Common myeloid progenitor, CD34-positive (primary cell): ENCODE data around the gene ALCAM.

Source experiments
- CTCF ChIA-PET: fragments of 350-600 bp; sonication (Branson Sonifier 250); formaldehyde crosslinking; loops from one replicate; lab custom pipeline; 2021; ENCODE audit warnings: antibody characterized with exemption; lab: Charles Lee
- POLR2A ChIA-PET: fragments of 350-600 bp; sonication (Branson Sonifier 250); formaldehyde crosslinking; loops from one replicate; lab custom pipeline; 2021; ENCODE audit warnings: antibody characterized with exemption; lab: Charles Lee
- DNase-seq, 3 donors: peaks; one replicate each; pipeline versions ENCODE4 v3.0.0 to v3.0.0-alpha.2; 2013
- H3K27ac ChIP-seq, 2 experiments: 1 replicate in 1 of 2; 2 replicates in 1 of 2; pipeline ENCODE4 v1.7.0; 2013; ENCODE audit warnings: inconsistent platforms in 2 of 2, low read length in 2 of 2, mild to moderate bottlenecking in 2 of 2, low read depth in 1 of 2, moderate library complexity in 1 of 2; ENCODE audit not compliant: severe bottlenecking in 2 of 2, insufficient read depth in 1 of 2, poor library complexity in 1 of 2
- H3K27me3 ChIP-seq, 5 experiments: replicated peaks in 2 of 5; 1 replicate in 3 of 5; 2 replicates in 2 of 5; pipeline versions ENCODE4 v1.6.1 to v1.7.0; 2013; ENCODE audit warnings: low read length in 4 of 5, mild to moderate bottlenecking in 2 of 5, moderate library complexity in 2 of 5, inconsistent platforms in 1 of 5; ENCODE audit not compliant: insufficient read depth in 5 of 5, control insufficient read depth in 4 of 5
- H3K36me3 ChIP-seq, 4 experiments: 1 replicate in 2 of 4; 2 replicates in 2 of 4; pipeline versions ENCODE4 v1.6.1 to v1.7.0; 2013; ENCODE audit warnings: low read length in 3 of 4, control low read depth in 1 of 4, mild to moderate bottlenecking in 1 of 4; ENCODE audit not compliant: control insufficient read depth in 4 of 4, insufficient read depth in 4 of 4
- H3K4me1 ChIP-seq, 4 experiments: 1 replicate in 3 of 4; 2 replicates in 1 of 4; pipeline versions ENCODE4 v1.6.1 to v1.7.1; 2013; ENCODE audit warnings: low read length in 3 of 4, mild to moderate bottlenecking in 3 of 4, control low read depth in 1 of 4, inconsistent platforms in 1 of 4, moderate library complexity in 1 of 4; ENCODE audit not compliant: control insufficient read depth in 4 of 4, insufficient read depth in 4 of 4; ENCODE audit errors: control extremely low read depth in 1 of 4
- H3K4me3 ChIP-seq, 7 experiments: 1 replicate in 4 of 7; 2 replicates in 3 of 7; pipeline versions ENCODE4 v1.5.1 to v1.7.0; 2013; ENCODE audit warnings: mild to moderate bottlenecking in 7 of 7, low read length in 6 of 7, moderate library complexity in 6 of 7, inconsistent platforms in 2 of 7, low read depth in 2 of 7, control low read depth in 1 of 7; ENCODE audit not compliant: insufficient read depth in 4 of 7, control insufficient read depth in 1 of 7; ENCODE audit errors: extremely low read depth in 1 of 7
- H3K9me3 ChIP-seq, 5 experiments: 1 replicate in 4 of 5; 2 replicates in 1 of 5; pipeline versions ENCODE4 v1.6.1 to v1.7.1; 2013; ENCODE audit warnings: low read length in 4 of 5, mild to moderate bottlenecking in 2 of 5, inconsistent platforms in 1 of 5, low read depth in 1 of 5, moderate library complexity in 1 of 5; ENCODE audit not compliant: control insufficient read depth in 4 of 5, insufficient read depth in 2 of 5; ENCODE audit errors: control extremely low read depth in 1 of 5
- WGBS: methylation state at CpG from one replicate; pipeline ENCODE4 v1.1.5; 2013; ENCODE audit not compliant: insufficient coverage; 5-methylcytosine and 5-hydroxymethylcytosine counted together

ALCAM gene

GRCh38 chr3:105409364-105409763 is 42.7 kb downstream of the ALCAM start:
- WGBS, result no CpG with 5 or more reads among the region's 2 CpGs
- Histone ChIP-seq H3K36me3 (no peaks in the 10 kb centered on the region), H3K27me3 (no peaks in the 10 kb centered on the region), H3K27ac (no peak overlapping the region), H3K4me1 (no peaks in the 10 kb centered on the region), H3K4me3 (no peak overlapping the region), H3K9me3 (peaks cover 0 to under 1% (median 0%) of the 10 kb centered on the region in 5 experiments)
- POLR2A ChIA-PET, result no interaction called here
- DNase-seq, result no peak
- CTCF ChIA-PET, result no interaction called here

GRCh38 chr3:105413343-105413887 is 46.7 kb downstream of the ALCAM start:
- Histone ChIP-seq H3K27ac (no peak overlapping the region), H3K27me3 (no peaks in the 10 kb centered on the region), H3K9me3 (no peaks in the 10 kb centered on the region), H3K4me1 (peaks cover 0 to 16% (median 4%) of the 10 kb centered on the region in 4 experiments), H3K4me3 (no peak overlapping the region), H3K36me3 (no peaks in the 10 kb centered on the region)
- WGBS, result no CpG with 5 or more reads among the region's 1 CpG
- DNase-seq, result no peak
- POLR2A ChIA-PET, result no interaction called here
- CTCF ChIA-PET, result no interaction called here

DNA sequence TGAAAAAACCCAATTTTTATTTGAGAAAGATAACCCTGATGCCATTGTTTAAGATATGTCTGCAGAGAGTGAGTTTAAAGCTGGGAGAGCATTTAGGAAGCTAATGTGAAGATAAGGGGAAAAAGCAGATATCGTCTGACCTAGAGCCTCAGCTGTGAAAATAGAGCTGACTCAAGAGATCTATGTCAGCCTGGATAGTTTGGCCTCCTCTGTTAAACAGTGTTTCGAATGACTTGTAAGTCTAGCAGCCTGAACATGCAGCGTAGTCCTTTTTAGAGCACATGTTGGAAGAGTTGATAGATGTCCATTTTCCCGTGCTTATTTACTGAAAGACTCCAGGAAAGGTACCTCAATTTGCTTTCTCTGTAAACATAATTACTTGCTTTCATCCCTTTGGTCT is 48.1 kb downstream of the ALCAM start:
- no peak overlapping the region for H3K4me3 ChIP-seq
- CTCF ChIA-PET, result no interaction called here
- H3K9me3 ChIP-seq, result peaks cover 0 to 4% (median 0%) of the 10 kb centered on the region in 5 experiments
- POLR2A ChIA-PET, result no interaction called here
- DNase-seq, result no peak
- H3K36me3 ChIP-seq, result peaks cover 0 to 2% (median 0%) of the 10 kb centered on the region in 4 experiments
- peaks cover 0 to 17% (median 4%) of the 10 kb centered on the region in 4 experiments for H3K4me1 ChIP-seq
- H3K27me3 ChIP-seq, result no peaks in the 10 kb centered on the region
- no peak overlapping the region for H3K27ac ChIP-seq
- 87% methylated on average over 4 of the region's 4 CpGs for WGBS

GRCh38 chr3:105415951-105416350 is 49.2 kb downstream of the ALCAM start:
- Histone ChIP-seq H3K36me3 (peaks cover 0 to 2% (median 0%) of the 10 kb centered on the region in 4 experiments), H3K9me3 (peaks cover 0 to 4% (median 0%) of the 10 kb centered on the region in 5 experiments), H3K27ac (no peak overlapping the region), H3K4me1 (peaks cover 0 to 17% (median 4%) of the 10 kb centered on the region in 4 experiments), H3K27me3 (no peaks in the 10 kb centered on the region), H3K4me3 (no peak overlapping the region)
- no peak for DNase-seq
- WGBS, result 100% methylated on average over 1 of the region's 1 CpG
- CTCF ChIA-PET, result interaction anchor here (1.0 kb wide), 1 partner anchor 22 kb away, joined by 3 read pairs; no protein-coding TSS in a partner anchor
- POLR2A ChIA-PET, result no interaction called here

DNA sequence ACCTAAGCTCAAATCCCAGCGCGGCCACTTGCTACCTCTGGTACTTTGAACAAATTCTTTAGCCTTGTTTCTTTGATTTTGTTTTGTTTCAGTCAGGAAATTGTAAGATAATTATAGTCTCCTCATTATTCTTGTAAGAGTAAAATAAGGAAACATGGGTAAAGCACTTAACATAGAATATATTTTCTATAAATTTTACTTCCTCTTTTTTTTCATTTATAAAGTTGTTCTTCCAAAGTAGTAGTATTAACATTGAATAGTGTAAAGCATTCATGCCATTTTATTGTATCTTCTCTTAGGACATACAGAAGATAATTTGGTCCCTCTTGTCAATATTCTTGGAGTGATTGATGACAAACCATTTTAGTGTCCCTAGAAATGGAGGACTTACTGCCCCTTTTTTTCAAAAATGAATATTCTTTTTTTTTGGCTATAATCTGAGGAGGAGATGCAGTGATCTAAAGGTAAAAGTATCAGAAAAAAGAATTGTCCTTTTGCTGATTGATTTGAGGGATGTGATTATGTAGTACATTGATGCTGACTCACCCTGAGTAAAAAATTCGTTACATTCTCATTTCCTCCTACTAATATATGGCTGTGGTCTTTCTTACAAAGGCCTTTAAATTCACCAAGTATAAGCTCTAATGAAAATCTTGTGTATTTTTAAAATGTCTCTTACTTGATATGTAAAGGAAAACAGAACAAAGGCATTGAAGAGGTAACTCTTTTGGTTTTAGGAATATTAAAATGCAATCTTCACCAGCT is 51.0 kb downstream of the ALCAM start:
- CTCF ChIA-PET, result interaction anchor here (0.7 kb wide), 1 partner anchor 14 kb away, joined by 3 read pairs; no protein-coding TSS in a partner anchor
- POLR2A ChIA-PET, result no interaction called here
- peak; percentile 8 to 65 (median 47) for DNase-seq
- Histone ChIP-seq H3K4me1 (peaks cover 0 to 17% (median 4%) of the 10 kb centered on the region in 4 experiments), H3K27ac (peak overlapping the region in 1 of 2 experiments; percentile 6), H3K27me3 (no peaks in the 10 kb centered on the region), H3K9me3 (peaks cover 0 to 4% (median 0%) of the 10 kb centered on the region in 5 experiments), H3K36me3 (peaks cover 0 to 2% (median 0%) of the 10 kb centered on the region in 4 experiments), H3K4me3 (no peak overlapping the region)
- WGBS, result no CpG with 5 or more reads among the region's 3 CpGs

GRCh38 chr3:105422645-105423044 is 55.9 kb downstream of the ALCAM start:
- H3K27me3 ChIP-seq, result no peaks in the 10 kb centered on the region
- peaks cover 0 to 2% (median 0%) of the 10 kb centered on the region in 4 experiments for H3K36me3 ChIP-seq
- H3K4me1 ChIP-seq, result peaks cover 0 to 11% (median 4%) of the 10 kb centered on the region in 4 experiments
- no CpG with 5 or more reads among the region's 2 CpGs for WGBS
- POLR2A ChIA-PET, result interaction anchor here (0.8 kb wide), 1 partner anchor 19 kb away, joined by 3 read pairs; no protein-coding TSS in a partner anchor
- no peak for DNase-seq
- H3K9me3 ChIP-seq, result peaks cover 0 to 4% (median 0%) of the 10 kb centered on the region in 5 experiments
- CTCF ChIA-PET, result no interaction called here
- H3K27ac ChIP-seq, result no peak overlapping the region
- no peak overlapping the region for H3K4me3 ChIP-seq

- CTCF ChIA-PET, result no interaction called here
- Histone ChIP-seq H3K4me3 (no peak overlapping the region), H3K9me3 (peaks cover 0 to 4% (median 0%) of the 10 kb centered on the region in 5 experiments), H3K4me1 (peaks cover 0 to 4% (median under 1%) of the 10 kb centered on the region in 4 experiments), H3K27me3 (no peaks in the 10 kb centered on the region), H3K27ac (no peak overlapping the region), H3K36me3 (peaks cover 0 to 2% (median 0%) of the 10 kb centered on the region in 4 experiments)
- DNase-seq, result no peak
- POLR2A ChIA-PET, result interaction anchor here (0.8 kb wide), 1 partner anchor 18 kb away, joined by 3 read pairs; no protein-coding TSS in a partner anchor
- WGBS, result 100% methylated on average over 1 of the region's 2 CpGs
Observed at GRCh38 chr3:105423397-105423796, 56.7 kb downstream of the ALCAM start.
